HL-60 (cell line): Measurements from ENCODE around the gene SLAMF9.

Experiments used
- DNase-seq, 2 experiments: peaks; one replicate each; pipeline ENCODE4 v3.0.0-alpha.2; 2010 to 2020; ENCODE audit warnings: low read depth in 1 of 2, low spot score in 1 of 2
- H3K27ac ChIP-seq: fragments of 250-450 bp; sonication (Bioruptor Pico); replicated peaks from 2 replicates; pipeline ENCODE4 v1.5.1; 2020; ENCODE audit warnings: mild to moderate bottlenecking, moderate library complexity
- H3K27me3 ChIP-seq: fragments of 250-450 bp; sonication (Bioruptor Pico); 2 replicates; pipeline ENCODE4 v1.5.1; 2021; ENCODE audit warnings: mild to moderate bottlenecking, moderate library complexity; ENCODE audit not compliant: insufficient read depth, poor library complexity, severe bottlenecking
- H3K4me3 ChIP-seq: replicated peaks from 2 replicates; pipeline ENCODE4 v1.5.1; 2011; ENCODE audit warnings: mild to moderate bottlenecking, control low read depth, low read length; ENCODE audit not compliant: insufficient read depth
- CTCF ChIP-seq: IDR thresholded peaks from one replicate; pipeline ENCODE4 v1.5.1; 2011; ENCODE audit warnings: low read length, control low read depth, inconsistent platforms; ENCODE audit not compliant: insufficient read depth
- GABPA ChIP-seq: IDR thresholded peaks from 2 replicates; pipeline ENCODE4 v1.6.1; 2012; ENCODE audit warnings: low read depth
- POLR2AphosphoS5 ChIP-seq: IDR thresholded peaks from 2 replicates; pipeline ENCODE4 v1.6.1; 2012; ENCODE audit warnings: low read depth
- REST ChIP-seq: IDR thresholded peaks from 2 replicates; pipeline ENCODE4 v1.6.1; 2012; ENCODE audit warnings: low read depth; ENCODE audit not compliant: insufficient replicate concordance
- SPI1 ChIP-seq: IDR thresholded peaks from 2 replicates; pipeline ENCODE4 v1.6.1; 2012; ENCODE audit warnings: low read depth, mild to moderate bottlenecking, borderline replicate concordance

SLAMF9 gene

GRCh38 chr1:159941591-159942560, 12.2 kb downstream of the SLAMF9 start:
- Histone ChIP-seq H3K4me3 (no peak overlapping the region), H3K27me3 (peaks cover 29% of the 10 kb centered on the region), H3K27ac (no peak overlapping the region)
- TF ChIP-seq REST, result no peak
- no peak for TF ChIP-seq CTCF
- TF ChIP-seq POLR2AphosphoS5, result no peak
- no peak for TF ChIP-seq SPI1
- TF ChIP-seq GABPA, result no peak
- DNase-seq, result no peak

GRCh38 chr1:159941141-159941540, 12.9 kb downstream of the SLAMF9 start:
- TF ChIP-seq CTCF, result no peak
- DNase-seq, result no peak
- Histone ChIP-seq H3K27me3 (peaks cover 23% of the 10 kb centered on the region), H3K27ac (no peak overlapping the region), H3K4me3 (no peak overlapping the region)

- Histone ChIP-seq H3K4me3 (no peak overlapping the region), H3K27me3 (peaks cover 13% of the 10 kb centered on the region), H3K27ac (no peak overlapping the region)
- no peak for DNase-seq
- TF ChIP-seq SPI1 (no peak), POLR2AphosphoS5 (no peak), GABPA (no peak), REST (no peak), CTCF (no peak)
Observed at GRCh38 chr1:159940006-159940620, 13.9 kb downstream of the SLAMF9 start.
